ENCODE data around the gene GOPC. TPM values are rescaled to one million over a fixed set of nuclear protein-coding genes. Genes with fewer than 3 reads are reported as not detected.
A peak's percentile ranks its signal among the peaks of the same experiment; 100 is the strongest.
"Not testable (repeated sequence)": the region's sequence is repeated elsewhere in the genome, so short reads cannot be mapped to it uniquely, and the experiment has no call there.

The GOPC gene
- 10 to 100 TPM; 24.1 to 25.4 TPM for total RNA-seq

DNA sequence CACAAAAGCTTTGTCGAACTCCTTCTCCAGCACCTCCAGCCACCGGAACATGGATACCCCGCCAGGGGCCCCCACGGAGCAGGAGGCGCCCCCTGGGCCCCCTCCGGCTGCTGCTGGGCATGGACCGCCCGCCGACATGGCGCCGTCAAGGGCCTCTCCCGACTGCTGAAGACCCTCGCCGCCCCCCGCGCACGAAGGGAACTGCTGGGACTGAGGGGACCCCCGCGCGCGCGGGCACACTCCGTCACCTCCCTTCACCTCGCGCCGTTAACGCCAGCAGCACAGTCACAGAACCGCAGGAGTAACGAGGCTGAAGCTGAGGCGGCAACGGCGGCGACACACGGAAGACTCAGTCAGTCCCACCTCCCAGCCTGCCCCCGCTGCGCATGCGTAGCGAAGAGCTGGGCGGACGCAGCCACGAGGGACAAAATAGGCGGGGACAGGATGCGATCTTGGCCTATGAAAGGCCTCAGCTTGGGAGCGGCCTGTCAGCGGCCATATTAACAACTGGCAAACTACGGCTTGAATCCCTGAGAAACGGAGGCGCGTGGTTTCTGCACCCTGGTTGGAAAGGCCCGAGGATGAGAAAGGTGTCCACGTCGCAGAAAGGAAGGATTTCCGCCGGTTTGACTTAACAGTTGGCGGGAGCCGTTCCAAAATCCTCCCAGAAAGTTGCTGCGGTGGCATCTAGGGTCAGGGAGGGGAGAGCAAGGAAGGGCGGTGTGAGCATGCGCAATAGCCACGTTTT, at the start of gene GOPC:
TSS of gene GOPC (minus strand) at position 361 of the 748 bp plus-strand sequence. CDS start at position 138, 223 bp downstream.
- Mint-ChIP-seq H3K4me1 (peaks cover 37% of the 10 kb centered on the region), H3K27ac (peak within 1 kb of the TSS; percentile 99), H3K36me3 (ENCODE audit: low read depth) (peaks cover 23% of the 10 kb centered on the region), H3K27me3 (peaks cover 3% of the 10 kb centered on the region), H3K9me3 (peaks cover 3% of the 10 kb centered on the region), H3K4me3 (peak within 1 kb of the TSS; percentile 94)
- POLR2A ChIA-PET: interaction anchor here (0.7 to 1.0 kb wide), 2 partner anchors 8 to 120 kb away, joined by 3 read pairs; partner anchors contain the start of gene DCBLD1
- DNase-seq: peak; percentile 96
- CTCF ChIA-PET: interaction anchor here (0.6 to 1.4 kb wide), 4 partner anchors 12 to 258 kb away, joined by 3 to 5 read pairs (median 3); no protein-coding TSS in a partner anchor

DNA sequence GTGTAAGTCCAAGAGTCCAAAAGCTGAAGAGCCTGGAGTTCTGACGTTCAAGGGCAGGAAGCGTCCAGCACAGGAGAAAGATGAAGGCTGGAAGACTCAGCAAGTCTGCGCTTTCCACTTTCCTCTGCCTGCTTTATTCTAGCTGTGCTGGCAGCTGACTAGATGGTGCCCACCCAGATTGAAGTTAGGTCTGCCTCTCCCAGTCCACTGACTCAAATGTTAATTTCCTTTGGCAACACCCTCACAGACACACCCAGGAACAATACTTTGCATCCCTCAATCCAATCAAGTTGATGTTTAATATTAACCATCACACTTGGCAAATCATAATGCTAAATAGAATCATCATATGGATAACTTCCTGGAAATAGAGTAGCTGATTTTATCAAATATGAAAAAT, 49.7 kb upstream of the GOPC start:
- H3K4me1 Mint-ChIP-seq; DNase-seq; H3K36me3 Mint-ChIP-seq (ENCODE audit: low read depth); H3K27me3 Mint-ChIP-seq; H3K9me3 Mint-ChIP-seq; H3K4me3 Mint-ChIP-seq; POLR2A ChIA-PET; H3K27ac Mint-ChIP-seq: not testable (repeated sequence)
- CTCF ChIA-PET: interaction anchor here (0.6 kb wide), 2 partner anchors 102 to 950 kb away, joined by 3 read pairs; no protein-coding TSS in a partner anchor

DNA sequence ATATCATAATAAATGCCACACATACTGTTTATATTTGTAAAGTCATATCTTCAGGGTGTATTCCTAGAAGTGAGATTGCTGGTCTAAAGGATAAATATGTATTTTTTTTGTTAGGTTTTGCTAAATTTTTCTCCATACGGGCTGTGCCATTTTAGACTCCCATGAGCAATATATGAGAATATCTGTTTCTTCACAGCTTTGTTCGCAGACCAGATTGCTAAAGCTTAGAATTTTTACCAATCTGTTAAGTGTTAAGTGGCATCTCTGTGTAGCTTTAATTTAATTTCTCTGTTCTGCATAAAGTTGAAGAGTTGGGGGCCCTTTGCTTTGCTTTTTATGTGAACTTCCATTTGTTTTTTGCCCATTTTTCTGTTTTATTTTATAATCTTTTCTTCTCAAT, 40.7 kb upstream of the GOPC start:
- ChIA-PET CTCF (no interaction called here), POLR2A (no interaction called here)
- no peaks in the 10 kb centered on the region for H3K9me3 Mint-ChIP-seq
- H3K4me1 Mint-ChIP-seq: no peaks in the 10 kb centered on the region
- no peaks in the 10 kb centered on the region for H3K36me3 Mint-ChIP-seq (ENCODE audit: low read depth)
- no peak overlapping the region for H3K27ac Mint-ChIP-seq
- peaks cover 2% of the 10 kb centered on the region for H3K27me3 Mint-ChIP-seq
- H3K4me3 Mint-ChIP-seq: no peak overlapping the region
- DNase-seq: no peak

DNA sequence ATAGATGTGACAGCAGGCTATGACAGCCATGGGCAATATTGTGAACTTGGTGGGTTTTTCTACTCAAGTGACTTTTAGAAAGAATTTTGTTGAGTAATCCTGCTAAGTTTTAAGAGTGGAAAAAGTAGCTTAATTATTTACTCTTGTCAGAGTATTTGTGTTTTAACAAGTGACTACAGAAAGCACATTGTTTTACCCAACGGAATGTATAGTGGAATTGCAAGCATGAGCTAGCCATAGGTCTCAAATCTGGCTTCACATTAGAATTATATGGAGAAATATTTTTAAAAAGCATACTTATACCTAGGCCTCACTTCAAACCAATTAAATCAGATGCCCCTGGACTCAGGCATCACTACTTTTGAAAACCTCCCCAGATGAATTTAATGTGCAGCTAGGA, 35.5 kb upstream of the GOPC start:
- Mint-ChIP-seq H3K9me3 (no peaks in the 10 kb centered on the region), H3K4me1 (no peaks in the 10 kb centered on the region), H3K27ac (no peak overlapping the region), H3K27me3 (peaks cover 2% of the 10 kb centered on the region), H3K36me3 (ENCODE audit: low read depth) (no peaks in the 10 kb centered on the region), H3K4me3 (no peak overlapping the region)
- ChIA-PET POLR2A (no interaction called here), CTCF (no interaction called here)
- no peak for DNase-seq

DNA sequence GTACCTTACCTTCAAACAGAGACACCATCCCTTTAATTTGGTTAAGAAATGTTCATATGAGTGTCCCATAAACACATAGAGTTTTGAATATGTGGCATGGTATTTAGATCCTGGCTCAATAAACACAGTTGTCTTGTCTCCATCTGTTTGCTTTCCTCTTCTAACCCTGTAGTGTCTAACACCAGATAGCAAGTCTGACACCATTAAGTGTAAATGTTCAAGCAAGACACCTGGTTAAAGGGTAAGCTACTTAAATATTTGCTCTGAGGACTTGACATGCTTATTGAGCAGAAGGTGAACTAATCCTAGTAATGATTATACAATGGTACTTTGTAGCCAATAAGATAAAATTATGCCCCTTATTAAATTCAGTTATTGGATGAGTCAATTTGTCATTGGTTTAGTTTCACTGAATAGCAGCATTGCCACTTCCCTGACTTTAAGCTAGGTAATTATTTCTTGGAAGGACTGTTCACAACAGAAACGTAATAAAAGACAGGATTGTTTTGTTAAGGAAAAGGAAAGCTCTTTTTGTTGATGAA, 26.9 kb upstream of the GOPC start:
- Mint-ChIP-seq H3K27ac (no peak overlapping the region), H3K36me3 (ENCODE audit: low read depth) (peaks cover 2% of the 10 kb centered on the region), H3K9me3 (peaks cover 15% of the 10 kb centered on the region), H3K4me3 (no peak overlapping the region), H3K4me1 (no peaks in the 10 kb centered on the region), H3K27me3 (peaks cover 4% of the 10 kb centered on the region)
- DNase-seq: no peak
- ChIA-PET CTCF (interaction anchor here (0.6 kb wide), 1 partner anchor 42 kb away, joined by 3 read pairs; no protein-coding TSS in a partner anchor), POLR2A (no interaction called here)

DNA sequence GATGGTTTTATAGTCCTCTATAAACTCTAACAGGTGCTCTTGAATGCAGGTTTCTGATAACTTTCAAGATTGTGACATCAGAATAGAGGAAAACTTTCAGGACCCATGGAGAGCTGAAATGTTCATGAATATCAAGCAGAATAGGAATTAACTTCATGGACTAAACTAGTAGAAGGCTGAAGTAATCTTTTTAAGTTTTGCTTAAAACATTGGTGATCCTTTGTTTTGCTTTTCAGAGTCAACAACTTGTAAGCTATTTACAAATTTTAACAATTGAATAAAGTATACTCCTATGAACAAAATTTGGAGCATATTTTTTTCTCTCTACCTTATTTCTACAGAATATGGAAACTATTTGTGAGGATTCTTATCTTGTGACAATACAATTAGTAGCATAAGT, 25.2 kb upstream of the GOPC start:
- no peak for DNase-seq
- Mint-ChIP-seq H3K27ac (no peak overlapping the region), H3K4me3 (no peak overlapping the region), H3K4me1 (no peaks in the 10 kb centered on the region), H3K9me3 (peaks cover 20% of the 10 kb centered on the region), H3K27me3 (peaks cover 4% of the 10 kb centered on the region), H3K36me3 (ENCODE audit: low read depth) (peaks cover 2% of the 10 kb centered on the region)
- ChIA-PET POLR2A (no interaction called here), CTCF (no interaction called here)

DNA sequence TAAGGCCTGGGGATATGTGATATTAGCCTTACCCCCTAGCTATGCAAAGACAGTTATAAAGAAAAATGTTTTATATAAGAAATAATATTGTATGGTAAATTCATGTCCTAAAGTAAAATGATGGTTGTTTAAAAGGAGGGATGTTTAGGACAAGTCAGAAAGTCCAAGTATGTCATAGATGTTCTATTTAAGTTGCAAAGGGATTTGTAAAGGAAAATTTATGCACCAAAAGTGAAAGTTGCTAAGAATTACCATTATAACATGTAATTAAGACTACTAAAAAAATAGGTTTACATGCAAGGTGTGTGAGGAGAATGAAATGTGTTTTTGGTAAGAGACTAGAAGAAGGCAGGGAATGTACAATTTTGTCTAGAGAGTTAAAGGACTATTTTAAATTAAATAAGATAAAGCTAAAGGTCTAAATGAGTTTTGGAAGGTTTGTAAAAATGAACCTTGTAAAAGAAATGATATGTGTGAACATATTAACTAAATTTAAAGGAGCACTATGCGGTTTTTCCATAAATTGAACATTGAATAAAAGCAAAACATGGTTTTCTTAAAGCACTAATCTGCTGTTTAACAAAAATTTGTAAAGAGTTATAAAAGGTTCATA, 22.7 kb upstream of the GOPC start:
- Mint-ChIP-seq H3K36me3 (ENCODE audit: low read depth) (peaks cover 2% of the 10 kb centered on the region), H3K27ac (no peak overlapping the region), H3K4me1 (no peaks in the 10 kb centered on the region), H3K4me3 (no peak overlapping the region), H3K27me3 (no peaks in the 10 kb centered on the region), H3K9me3 (peaks cover 20% of the 10 kb centered on the region)
- DNase-seq: no peak
- ChIA-PET POLR2A (no interaction called here), CTCF (no interaction called here)

DNA sequence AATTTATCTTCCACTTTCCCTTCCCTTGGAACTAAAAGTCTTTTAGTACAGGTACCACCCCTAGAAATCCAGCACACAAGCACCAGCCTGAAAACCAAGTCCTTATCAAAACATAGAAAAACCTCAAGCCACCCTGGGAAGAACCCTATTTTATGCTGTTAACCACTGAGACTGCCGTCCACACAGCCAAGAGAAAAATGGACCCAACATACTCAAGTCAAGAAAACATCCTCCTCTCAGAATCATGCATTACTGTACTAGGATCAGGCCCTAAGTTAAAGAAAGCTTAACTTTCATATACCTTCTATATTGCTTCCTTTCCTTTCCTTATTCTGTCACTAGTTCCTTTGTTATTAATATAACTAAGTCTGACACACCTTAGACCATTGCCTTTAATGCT, 16.9 kb upstream of the GOPC start:
- H3K27me3 Mint-ChIP-seq: no peaks in the 10 kb centered on the region
- ChIA-PET CTCF (no interaction called here), POLR2A (no interaction called here)

DNA sequence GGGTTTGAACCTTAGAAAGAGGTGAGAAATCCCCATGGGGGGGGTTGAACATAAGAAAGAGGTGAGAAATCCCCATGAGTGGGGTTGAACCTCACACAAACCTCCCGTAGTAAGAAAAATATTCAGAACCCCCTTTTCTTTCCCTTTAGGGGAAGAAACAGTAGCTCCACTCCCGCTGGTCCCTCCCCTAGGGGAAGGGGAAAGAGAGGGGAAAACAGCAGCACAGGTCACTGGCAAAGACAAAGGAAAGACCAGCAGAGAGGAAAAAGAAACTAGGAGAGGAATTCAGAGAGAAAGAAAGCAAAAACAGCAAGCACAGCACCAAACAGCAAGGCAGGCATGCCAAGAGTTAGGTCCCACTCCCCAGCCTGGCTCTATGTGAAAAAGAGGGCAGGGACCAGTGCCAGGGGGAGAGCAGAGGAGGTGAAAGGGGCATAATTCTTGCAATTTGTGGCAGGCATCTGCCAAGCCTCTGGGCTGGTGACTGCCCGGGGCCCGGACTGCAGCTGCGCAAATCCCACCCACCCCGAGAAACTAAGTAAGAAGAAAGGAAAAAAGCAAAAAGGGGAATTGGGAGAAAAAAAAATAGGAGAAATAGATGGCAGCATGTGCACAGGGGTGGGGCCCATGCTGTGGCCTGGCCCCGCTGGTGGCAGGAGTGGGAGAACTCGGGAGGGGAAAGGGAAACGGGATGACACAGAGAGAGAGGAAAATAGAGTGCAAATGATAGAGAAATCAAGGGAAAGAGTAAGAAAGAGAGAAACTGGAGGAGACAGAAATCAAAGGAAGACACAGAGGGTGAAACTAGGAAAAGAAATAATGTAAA, 15.1 kb upstream of the GOPC start:
- Mint-ChIP-seq H3K9me3 (peaks cover 2% of the 10 kb centered on the region), H3K4me3 (no peak overlapping the region), H3K27ac (no peak overlapping the region), H3K4me1 (peaks cover 11% of the 10 kb centered on the region), H3K27me3 (peaks cover 2% of the 10 kb centered on the region), H3K36me3 (ENCODE audit: low read depth) (no peaks in the 10 kb centered on the region)
- ChIA-PET POLR2A (no interaction called here), CTCF (no interaction called here)
- no peak for DNase-seq

More for the DNA sequence above, 16.9 kb upstream of the GOPC start:
- Mint-ChIP-seq H3K36me3 (ENCODE audit: low read depth) (no peaks in the 10 kb centered on the region), H3K27ac (no peak overlapping the region), H3K4me3 (no peak overlapping the region), H3K9me3 (peaks cover 7% of the 10 kb centered on the region), H3K4me1 (peaks cover 4% of the 10 kb centered on the region)
- no peak for DNase-seq

DNA sequence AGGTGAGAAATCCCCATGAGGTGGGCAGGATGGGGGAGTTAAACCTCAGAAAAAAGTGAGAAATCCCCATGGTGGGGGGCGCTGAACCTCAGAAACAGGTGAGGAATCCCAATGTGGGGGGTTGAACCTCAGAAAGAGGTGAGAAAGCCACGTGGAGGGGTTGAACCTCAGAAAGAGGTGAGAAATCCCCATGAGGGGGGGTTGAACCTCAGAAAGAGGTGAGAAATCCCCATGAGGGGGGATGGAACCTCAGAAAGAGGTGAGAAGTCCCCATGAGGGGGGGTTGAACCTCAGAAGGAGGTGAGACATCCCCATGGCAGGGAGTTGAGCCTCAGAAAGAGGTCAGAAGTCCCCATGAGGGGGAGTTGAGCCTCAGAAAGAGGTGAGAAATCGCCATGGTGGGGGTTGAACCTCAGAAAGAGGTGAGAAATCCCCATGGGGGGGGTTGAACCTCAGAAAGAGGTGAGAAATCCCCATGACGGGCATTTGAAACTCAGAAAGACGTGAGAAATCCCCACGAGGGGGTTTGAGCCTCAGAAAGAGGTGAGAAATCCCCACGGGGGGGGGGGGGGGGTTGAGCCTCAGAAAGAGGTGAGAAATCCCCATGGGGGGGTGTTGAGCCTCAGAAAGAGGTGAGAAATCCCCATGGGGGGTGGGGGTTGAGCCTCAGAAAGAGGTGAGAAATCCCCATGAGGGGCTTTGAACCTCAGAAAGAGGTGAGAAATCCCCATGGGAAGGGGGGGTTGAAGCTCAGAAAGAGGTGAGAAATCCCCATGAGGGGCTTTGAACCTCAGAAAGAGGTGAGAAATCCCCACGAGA, 14.3 kb upstream of the GOPC start:
- H3K9me3 Mint-ChIP-seq: peaks cover 2% of the 10 kb centered on the region
- H3K27ac Mint-ChIP-seq: no peak overlapping the region
- POLR2A ChIA-PET: no interaction called here
- CTCF ChIA-PET: no interaction called here
- no peak overlapping the region for H3K4me3 Mint-ChIP-seq
- H3K36me3 Mint-ChIP-seq (ENCODE audit: low read depth): no peaks in the 10 kb centered on the region
- H3K27me3 Mint-ChIP-seq: peaks cover 5% of the 10 kb centered on the region
- DNase-seq: no peak
- peaks cover 11% of the 10 kb centered on the region for H3K4me1 Mint-ChIP-seq

DNA sequence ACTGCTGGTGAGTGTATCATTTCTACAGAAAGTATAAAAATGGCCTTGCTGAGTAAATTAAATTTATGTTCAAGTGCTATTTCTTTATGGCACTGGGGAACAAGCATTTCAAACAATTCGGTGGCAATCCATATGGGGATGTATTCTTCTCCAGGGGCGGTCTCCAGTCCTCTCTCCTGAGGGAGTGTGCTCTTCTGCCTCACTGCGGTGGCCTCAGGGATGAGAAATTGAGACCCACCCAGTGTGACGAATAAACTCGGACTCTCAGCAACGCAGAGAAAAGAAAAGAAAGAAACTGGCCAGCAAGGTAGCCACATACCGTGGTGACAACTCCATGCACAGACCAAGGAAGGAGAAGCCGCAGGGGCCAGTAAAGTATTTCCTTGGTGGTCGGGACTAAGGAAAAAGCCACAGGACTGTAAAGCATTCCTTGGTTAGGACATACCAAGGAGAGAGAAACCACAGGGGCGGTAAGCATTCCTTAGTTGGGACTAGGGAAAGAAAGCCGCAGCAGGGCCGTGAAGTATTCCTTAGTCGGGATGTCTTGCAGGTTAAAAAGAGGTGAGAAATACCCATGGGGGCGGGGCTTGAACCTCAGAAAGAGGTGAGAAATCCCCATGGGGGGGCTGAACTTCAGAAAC, 13.6 kb upstream of the GOPC start:
- DNase-seq: no peak
- no peaks in the 10 kb centered on the region for H3K36me3 Mint-ChIP-seq (ENCODE audit: low read depth)
- no peak overlapping the region for H3K4me3 Mint-ChIP-seq
- peaks cover 11% of the 10 kb centered on the region for H3K4me1 Mint-ChIP-seq
- CTCF ChIA-PET: no interaction called here
- H3K27me3 Mint-ChIP-seq: peaks cover 5% of the 10 kb centered on the region
- H3K27ac Mint-ChIP-seq: no peak overlapping the region
- peaks cover 2% of the 10 kb centered on the region for H3K9me3 Mint-ChIP-seq
- POLR2A ChIA-PET: no interaction called here
